OCI-M2 (cell line): ENCODE measurements around the gene ELMO1.

Source experiments
- DNase-seq: peaks from one replicate; lab custom pipeline; 2025; ENCODE audit not compliant: unreplicated experiment; lab: John Stamatoyannopoulos, UW

ELMO1 gene

DNA sequence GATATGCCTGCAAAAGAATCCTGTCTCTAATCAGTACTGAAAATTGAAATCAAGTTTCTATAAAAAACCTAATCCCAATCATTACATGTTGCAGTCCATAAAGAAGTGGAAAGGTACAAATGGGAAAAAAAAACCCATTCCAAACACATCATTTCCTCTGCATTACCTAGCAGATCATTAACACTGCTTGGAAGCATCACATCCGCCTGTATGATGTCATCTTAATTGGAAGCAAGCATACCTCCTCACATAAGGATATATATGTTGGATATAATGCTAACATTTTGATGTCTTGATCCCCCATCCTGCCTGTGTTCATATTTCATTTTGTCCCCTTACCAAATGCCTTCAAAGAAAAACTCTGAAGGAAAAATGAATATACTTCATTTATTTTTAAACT, 483.0 kb downstream of the ELMO1 start:
- DNase-seq = no peak

DNA sequence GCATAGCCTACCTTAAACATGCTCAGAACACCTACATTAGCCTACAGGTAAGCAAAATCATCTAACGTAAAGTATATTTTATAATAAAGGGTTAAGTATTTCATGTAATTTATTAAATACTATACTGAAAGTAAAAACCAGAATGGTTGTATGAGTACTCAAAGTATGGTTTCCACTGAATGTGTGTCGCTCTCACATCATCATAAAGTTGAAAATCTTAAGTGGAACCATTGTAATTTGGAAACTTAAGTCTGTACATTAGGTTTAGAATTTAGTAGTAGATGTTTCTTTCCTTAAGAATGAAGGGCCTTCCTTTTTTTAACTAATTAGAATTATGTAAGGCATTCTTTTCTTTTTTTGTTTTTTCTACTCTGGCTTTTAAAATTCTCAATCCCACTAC, 484.4 kb downstream of the ELMO1 start:
- no peak for DNase-seq

DNA sequence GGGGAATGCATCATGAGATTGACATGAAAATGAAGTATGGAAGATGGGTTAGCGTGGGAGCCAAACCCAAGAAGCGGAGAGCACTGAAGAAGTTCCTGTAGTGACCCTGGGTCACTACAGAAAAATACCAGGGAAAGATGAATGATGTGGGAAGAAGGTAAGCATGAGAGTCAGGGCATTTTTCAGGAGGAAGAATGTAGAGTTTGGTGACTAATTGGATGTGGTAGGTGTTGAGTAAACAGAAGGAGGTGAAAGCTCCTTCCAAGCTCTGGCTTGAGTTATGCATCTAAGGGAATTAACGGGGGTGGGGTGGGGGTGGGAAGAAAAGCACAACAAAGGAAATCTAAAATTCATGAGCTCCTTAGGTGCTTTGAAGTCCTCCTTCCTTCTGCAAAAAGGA, 486.3 kb downstream of the ELMO1 start:
- no peak for DNase-seq

DNA sequence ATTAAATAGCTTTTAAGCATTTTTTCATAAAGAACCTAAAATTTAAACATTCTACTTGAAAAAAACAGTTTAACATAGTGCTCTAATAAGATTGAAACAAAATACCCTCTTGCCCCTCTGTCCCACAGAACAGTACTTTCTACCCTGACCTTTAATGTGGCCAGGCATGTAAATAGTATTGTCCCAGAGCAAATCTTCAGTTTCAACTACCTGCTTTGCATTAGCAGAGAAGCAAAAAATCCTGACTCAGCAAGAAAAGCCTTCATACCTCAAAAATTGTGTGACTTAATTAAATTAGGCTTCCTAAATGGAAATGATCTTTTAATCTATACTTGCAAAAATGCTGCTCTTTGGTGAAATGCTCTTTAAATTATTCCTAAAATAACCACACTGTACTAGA, 487.0 kb downstream of the ELMO1 start:
- DNase-seq = no peak

GRCh38 chr7:36961097-36961496, 487.6 kb downstream of the ELMO1 start:
- no peak for DNase-seq

DNA sequence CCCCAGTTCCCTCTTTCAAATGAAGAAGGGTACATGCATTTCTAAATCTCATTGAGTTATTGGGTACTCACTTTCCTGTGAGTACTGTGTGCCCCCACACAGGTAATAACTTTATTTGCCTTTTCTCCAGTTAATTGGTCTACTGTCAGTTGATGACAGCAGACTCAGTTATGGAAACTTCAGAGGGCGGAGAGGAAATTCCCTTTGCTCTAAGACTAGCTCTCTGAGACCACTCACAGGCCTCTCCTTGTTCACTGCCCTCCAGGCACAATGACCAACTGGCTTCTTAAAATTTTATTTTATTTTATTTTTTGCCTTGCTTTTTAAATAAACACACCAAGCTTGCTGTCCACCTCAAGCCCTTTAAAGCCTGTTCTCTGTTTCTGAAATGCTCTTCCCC, 488.6 kb downstream of the ELMO1 start:
- no peak for DNase-seq

- no peak for DNase-seq
Measured at GRCh38 chr7:36958111-36958733, 490.4 kb downstream of the ELMO1 start.

DNA sequence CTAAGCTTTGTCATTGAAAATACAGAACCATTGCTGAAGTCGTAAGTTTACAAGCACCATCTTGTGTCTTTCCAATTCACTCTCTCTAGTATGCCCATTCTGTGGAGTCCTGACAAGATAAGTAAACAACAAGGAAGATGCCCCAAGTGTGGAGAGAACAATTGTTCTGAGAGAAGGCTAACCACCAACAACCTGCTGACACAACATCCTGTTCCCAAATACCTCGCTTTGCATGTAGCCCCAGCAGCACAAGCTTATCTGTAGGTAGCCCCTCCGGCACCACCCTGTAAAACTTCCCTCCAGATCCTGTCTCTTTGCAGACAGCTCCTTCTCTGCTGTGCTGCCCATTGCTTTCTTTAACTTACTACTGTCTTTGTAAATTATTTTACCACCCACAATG, 491.0 kb downstream of the ELMO1 start:
- no peak for DNase-seq

- DNase-seq = no peak
Measured at GRCh38 chr7:36956814-36957213, 491.9 kb downstream of the ELMO1 start.

DNA sequence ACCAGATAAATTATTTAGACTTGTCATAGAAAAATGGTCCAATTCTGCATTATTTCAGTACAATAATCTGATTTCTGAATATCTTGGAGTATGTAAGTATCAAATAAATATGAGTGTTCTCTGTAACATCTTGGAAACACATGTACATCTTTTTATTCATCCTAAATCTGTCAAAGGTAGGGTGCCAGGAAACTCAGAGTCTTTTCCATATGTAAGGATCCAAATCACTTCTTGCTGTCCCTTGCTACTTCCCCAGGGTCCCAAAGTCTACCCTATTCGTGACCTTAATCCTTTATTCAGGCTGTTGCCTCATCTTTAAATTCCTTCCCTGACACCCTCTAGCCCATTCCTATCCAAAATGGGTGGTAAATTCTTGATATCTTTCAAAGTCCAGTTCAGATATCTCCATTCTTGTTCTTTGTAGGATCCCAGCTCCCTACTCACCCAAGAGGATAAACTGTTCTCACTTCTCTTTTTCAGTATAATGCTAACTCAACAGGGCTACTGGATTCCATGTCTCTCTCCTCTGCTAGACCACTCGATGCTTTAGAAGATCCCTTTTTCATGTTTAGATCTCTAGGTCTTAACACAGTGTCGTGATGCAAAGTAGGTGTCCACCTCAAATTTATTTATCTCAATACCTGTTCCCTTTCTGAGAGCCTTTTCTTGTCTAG, 493.1 kb downstream of the ELMO1 start:
- DNase-seq = no peak

- DNase-seq = no peak
Measured at GRCh38 chr7:36951257-36951697, 497.4 kb downstream of the ELMO1 start.

- no peak for DNase-seq
Measured at GRCh38 chr7:36949711-36950600, 498.7 kb downstream of the ELMO1 start.

- no peak for DNase-seq
Measured at GRCh38 chr7:36946401-36946739, 502.3 kb downstream of the ELMO1 start.

DNA sequence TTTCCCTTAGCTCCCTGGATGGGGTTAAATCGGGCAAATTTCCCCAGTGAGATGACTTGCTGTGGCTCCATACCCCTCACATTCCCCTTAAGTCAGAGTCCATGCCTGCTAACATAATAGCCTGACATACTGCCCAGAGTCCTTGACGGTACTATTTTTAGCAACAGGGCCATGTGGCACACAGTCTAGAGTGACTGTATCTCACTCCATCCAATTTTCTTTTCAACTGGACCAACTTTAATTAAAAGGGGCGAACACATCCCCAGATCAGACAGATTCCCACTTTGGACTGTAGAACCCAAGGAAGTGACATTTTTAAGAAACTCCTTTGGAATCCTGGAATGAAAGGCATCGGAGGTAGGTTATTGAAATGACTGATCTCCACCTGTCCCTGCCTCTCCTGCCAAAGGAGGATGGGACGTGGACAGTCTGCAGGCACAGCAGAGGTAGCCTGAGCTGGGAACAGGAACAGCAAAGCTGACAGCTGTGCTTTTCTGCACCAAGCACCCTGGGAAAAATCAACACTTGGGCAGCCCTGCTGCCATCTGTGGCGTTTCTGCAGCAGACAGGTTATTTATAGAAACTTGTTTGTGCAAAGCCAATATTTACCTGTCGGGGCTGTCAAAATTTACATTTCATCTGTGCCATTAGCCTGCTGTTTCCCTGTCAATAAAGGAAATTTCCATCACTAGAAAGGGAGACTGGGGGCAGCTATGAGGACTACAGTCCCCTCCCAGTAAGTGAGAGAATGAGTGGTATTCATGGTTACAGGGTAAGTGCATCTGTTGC, 502.9 kb downstream of the ELMO1 start:
- no peak for DNase-seq

GRCh38 chr7:36944838-36945237, 503.8 kb downstream of the ELMO1 start:
- DNase-seq = no peak

DNA sequence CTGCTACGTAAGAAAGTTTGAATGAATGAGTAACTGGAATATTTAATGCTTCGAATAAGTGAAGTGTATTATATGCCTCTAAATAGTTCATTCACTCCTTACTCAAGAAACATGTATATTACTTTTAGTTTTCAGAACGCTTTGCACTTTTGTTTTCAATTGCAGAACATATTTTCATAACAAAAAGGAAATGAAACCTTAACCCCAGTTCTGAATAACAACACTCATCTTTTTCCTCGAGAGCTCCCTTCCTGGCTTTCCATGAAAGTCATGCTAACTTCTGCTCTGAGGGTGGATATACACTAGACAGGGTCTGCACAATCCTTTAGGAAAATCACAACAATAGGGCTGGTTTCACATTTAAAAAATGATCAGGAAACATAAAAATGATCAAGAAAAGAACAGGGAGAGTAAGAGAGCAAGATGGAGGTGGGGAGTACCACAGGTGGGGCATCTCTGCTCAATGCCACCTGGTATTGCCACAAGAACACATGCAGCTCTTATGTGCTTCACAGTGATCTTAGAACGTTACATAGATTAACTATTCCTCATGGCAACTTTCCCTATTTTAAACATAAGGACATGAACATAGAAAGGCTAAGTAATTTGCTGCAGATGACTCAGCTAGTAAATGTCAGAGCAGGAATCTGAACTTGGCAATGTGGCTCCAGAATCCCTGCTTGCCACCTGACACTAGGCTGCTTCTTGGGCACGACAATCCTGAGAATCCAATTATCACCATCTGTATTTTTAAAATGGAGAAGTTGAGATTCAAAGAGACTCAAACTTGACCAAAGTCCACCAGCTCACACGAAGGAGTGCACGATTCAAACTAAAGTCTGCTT, 504.9 kb downstream of the ELMO1 start:
- no peak for DNase-seq

DNA sequence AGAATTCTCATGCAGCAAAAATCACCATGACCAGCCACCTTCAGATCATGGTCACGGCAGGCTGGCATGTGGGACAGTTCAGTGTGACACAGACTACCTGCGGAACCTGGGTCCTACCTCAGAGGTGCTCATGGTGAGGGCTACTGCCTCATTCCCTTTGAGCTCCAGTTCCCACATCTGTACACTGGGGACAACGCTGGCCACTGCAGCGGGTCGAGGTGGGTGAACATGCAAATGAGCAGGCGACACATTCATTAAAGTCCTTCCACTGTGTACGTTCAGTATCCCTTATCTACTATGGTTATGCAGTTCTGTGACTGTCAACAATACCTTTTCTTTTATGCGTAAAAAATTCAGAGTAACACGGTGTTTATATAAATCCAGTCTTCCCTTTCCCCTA, 505.7 kb downstream of the ELMO1 start:
- no peak for DNase-seq

- no peak for DNase-seq
Measured at GRCh38 chr7:36942541-36942940, 506.1 kb downstream of the ELMO1 start.

- DNase-seq = no peak
Measured at GRCh38 chr7:36942025-36942424, 506.6 kb downstream of the ELMO1 start.

- no peak for DNase-seq
Measured at GRCh38 chr7:36941359-36941758, 507.3 kb downstream of the ELMO1 start.
